Vagina (tissue), 2 donors: ENCODE results near the gene AQP5.

Experiments
- POLR2A ChIP-seq, 2 donors: fragments of 450-650 bp; IDR thresholded peaks; one replicate each; pipeline ENCODE4 v1.6.1; 2017; ENCODE audit warnings: antibody characterized with exemption in 2 of 2, mild to moderate bottlenecking in 2 of 2, moderate library complexity in 2 of 2
- POLR2AphosphoS5 ChIP-seq, 2 donors: sonication (generic); formaldehyde crosslinking; IDR thresholded peaks; one replicate each; pipeline ENCODE4 v1.9.0; 2017; ENCODE audit warnings: antibody characterized with exemption in 2 of 2, mild to moderate bottlenecking in 2 of 2, low read depth in 1 of 2; ENCODE audit not compliant: insufficient read depth in 1 of 2
- TF ChIP-seq, protein P1 (sequence below), 3 experiments: fragments of 450-650 bp in 2 of 3; fragments of 200-600 bp in 1 of 3; sonication (generic) in 1 of 3; IDR thresholded peaks; one replicate each; pipeline ENCODE4 v1.5.1; 2017 to 2019; ENCODE audit warnings: antibody characterized with exemption in 3 of 3, mild to moderate bottlenecking in 2 of 3, moderate library complexity in 2 of 3

- TF ChIP-seq, protein P1, sequence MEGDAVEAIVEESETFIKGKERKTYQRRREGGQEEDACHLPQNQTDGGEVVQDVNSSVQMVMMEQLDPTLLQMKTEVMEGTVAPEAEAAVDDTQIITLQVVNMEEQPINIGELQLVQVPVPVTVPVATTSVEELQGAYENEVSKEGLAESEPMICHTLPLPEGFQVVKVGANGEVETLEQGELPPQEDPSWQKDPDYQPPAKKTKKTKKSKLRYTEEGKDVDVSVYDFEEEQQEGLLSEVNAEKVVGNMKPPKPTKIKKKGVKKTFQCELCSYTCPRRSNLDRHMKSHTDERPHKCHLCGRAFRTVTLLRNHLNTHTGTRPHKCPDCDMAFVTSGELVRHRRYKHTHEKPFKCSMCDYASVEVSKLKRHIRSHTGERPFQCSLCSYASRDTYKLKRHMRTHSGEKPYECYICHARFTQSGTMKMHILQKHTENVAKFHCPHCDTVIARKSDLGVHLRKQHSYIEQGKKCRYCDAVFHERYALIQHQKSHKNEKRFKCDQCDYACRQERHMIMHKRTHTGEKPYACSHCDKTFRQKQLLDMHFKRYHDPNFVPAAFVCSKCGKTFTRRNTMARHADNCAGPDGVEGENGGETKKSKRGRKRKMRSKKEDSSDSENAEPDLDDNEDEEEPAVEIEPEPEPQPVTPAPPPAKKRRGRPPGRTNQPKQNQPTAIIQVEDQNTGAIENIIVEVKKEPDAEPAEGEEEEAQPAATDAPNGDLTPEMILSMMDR (IDR thresholded peaks at IDR 0.05): no peak
- no peak for TF ChIP-seq POLR2A (IDR thresholded peaks at IDR 0.05)
- no peak for TF ChIP-seq POLR2AphosphoS5 (IDR thresholded peaks at IDR 0.05; ENCODE audit: insufficient read depth in 1 of 2, low read depth in 1 of 2)
Measured at GRCh38 chr12:49951411-49952240, 10.0 kb upstream of the AQP5 start.
